HUES64 (cell line): ENCODE results near the gene NEGR1.
"Not testable (repeated sequence)": the region's sequence is repeated elsewhere in the genome, so short reads cannot be mapped to it uniquely, and the experiment has no call there.

Source experiments
- H3K27ac ChIP-seq: 2 replicates; pipeline ENCODE4 v1.7.0; 2013; ENCODE audit warnings: low read depth, low read length, inconsistent platforms
- H3K27me3 ChIP-seq: 2 replicates; pipeline ENCODE4 v1.6.1; 2013; ENCODE audit warnings: mild to moderate bottlenecking, low read length; ENCODE audit not compliant: insufficient read depth
- H3K36me3 ChIP-seq: 2 replicates; pipeline ENCODE4 v1.6.1; 2013; ENCODE audit warnings: mild to moderate bottlenecking, low read length; ENCODE audit not compliant: insufficient read depth
- H3K4me1 ChIP-seq: 2 replicates; pipeline ENCODE4 v1.6.1; 2013; ENCODE audit warnings: mild to moderate bottlenecking, low read length, moderate library complexity; ENCODE audit not compliant: insufficient read depth
- H3K4me3 ChIP-seq: 2 replicates; pipeline ENCODE4 v1.5.1; 2013; ENCODE audit warnings: mild to moderate bottlenecking, low read length, moderate library complexity
- H3K9ac ChIP-seq: 2 replicates; pipeline ENCODE4 v1.6.1; 2013; ENCODE audit warnings: mild to moderate bottlenecking, low read depth, low read length
- H3K9me3 ChIP-seq: 2 replicates; pipeline ENCODE4 v1.6.1; 2013; ENCODE audit warnings: low read depth, low read length; ENCODE audit not compliant: insufficient read depth
- whole genome bisulfite sequencing: fragments of 150-250, 120-280 bp; methylation state at CpG from one replicate; pipeline ENCODE4 v1.1.7; 2013; ENCODE audit warnings: missing lambda C conversion rate; 5-methylcytosine and 5-hydroxymethylcytosine counted together

NEGR1 gene

DNA sequence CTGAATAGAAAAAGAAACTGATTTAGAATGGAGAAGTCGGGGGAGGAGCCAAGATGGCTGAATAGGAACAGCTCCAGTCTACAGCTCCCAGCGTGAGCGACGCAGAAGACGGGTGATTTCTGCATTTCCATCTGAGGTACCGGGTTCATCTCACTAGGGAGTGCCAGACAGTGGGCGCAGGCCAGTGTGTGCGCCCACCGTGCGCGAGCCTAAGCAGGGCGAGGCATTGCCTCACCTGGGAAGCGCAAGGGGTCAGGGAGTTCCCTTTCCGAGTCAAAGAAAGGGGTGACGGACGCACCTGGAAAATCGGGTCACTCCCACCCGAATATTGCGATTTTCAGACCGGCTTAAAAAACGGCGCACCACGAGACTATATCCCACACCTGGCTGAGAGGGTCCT, 394.2 kb downstream of the NEGR1 start:
- H3K4me1 ChIP-seq, H3K9me3 ChIP-seq, H3K27me3 ChIP-seq, H3K9ac ChIP-seq, H3K36me3 ChIP-seq, H3K4me3 ChIP-seq, H3K27ac ChIP-seq: not testable (repeated sequence)
- 89% methylated on average over 23 of the region's 23 CpGs for WGBS

DNA sequence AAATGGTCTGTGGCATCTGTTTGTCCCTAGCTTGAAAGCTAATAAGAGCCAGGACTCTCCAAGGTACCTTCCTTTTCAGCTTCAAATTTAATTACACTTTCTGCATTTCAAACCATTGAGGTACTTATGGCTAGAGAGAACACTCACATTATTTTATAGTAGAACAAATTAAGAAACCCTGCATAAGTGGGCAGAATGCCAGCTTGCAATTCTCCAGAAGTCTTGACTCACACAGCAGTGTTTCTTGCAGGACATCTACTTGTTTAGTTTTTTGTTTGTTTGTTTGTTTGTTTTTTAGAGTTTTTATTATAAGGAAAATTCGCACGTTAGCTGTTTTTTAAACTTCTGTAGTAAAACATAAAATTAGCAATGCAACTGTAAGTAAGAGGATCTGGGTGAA, 397.2 kb downstream of the NEGR1 start:
- no peaks in the 10 kb centered on the region for H3K36me3 ChIP-seq
- peaks cover 4% of the 10 kb centered on the region; the same call in 1 of the 2 replicates for H3K4me1 ChIP-seq
- 95% methylated on average over 2 of the region's 2 CpGs for WGBS
- no peak overlapping the region for H3K27ac ChIP-seq
- H3K9me3 ChIP-seq, result no peaks in the 10 kb centered on the region
- no peak overlapping the region for H3K4me3 ChIP-seq
- H3K9ac ChIP-seq, result no peak overlapping the region
- H3K27me3 ChIP-seq, result no peaks in the 10 kb centered on the region

- Histone ChIP-seq H3K27me3 (no peaks in the 10 kb centered on the region), H3K9me3 (no peaks in the 10 kb centered on the region), H3K27ac (no peak overlapping the region), H3K36me3 (no peaks in the 10 kb centered on the region), H3K9ac (no peak overlapping the region), H3K4me3 (no peak overlapping the region), H3K4me1 (peaks cover 11% of the 10 kb centered on the region)
- 91% methylated on average over 2 of the region's 2 CpGs for WGBS
Observed at GRCh38 chr1:71882637-71883036, 399.7 kb downstream of the NEGR1 start.

DNA sequence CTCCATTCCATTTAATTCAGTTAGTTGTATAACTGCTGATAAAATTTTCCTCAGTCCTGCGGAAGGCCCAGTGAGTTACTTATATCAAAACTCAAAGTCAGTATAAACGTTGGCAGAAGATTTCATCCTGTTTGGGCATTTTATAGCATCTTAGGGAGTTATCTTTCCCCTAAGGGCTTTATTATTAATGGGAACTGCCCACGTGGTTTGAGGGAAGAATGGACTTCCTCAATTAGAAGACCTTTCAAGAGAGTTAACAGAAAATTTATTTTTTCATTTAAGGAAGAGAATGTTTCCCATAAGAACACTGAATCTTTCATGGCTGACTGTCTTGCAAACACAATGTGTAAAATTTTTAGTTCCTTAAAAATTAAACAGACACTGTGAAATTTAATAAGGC, 400.1 kb downstream of the NEGR1 start:
- no peaks in the 10 kb centered on the region for H3K27me3 ChIP-seq
- no peak overlapping the region for H3K9ac ChIP-seq
- H3K36me3 ChIP-seq, result no peaks in the 10 kb centered on the region
- whole genome bisulfite sequencing, result 100% methylated on average over 2 of the region's 3 CpGs
- H3K9me3 ChIP-seq, result no peaks in the 10 kb centered on the region
- no peak overlapping the region for H3K4me3 ChIP-seq
- H3K4me1 ChIP-seq, result peaks cover 11% of the 10 kb centered on the region
- H3K27ac ChIP-seq, result no peak overlapping the region

GRCh38 chr1:71881611-71882010, 400.7 kb downstream of the NEGR1 start:
- peaks cover 11% of the 10 kb centered on the region for H3K4me1 ChIP-seq
- no peak overlapping the region for H3K9ac ChIP-seq
- no peak overlapping the region for H3K4me3 ChIP-seq
- no peak overlapping the region for H3K27ac ChIP-seq
- H3K36me3 ChIP-seq, result no peaks in the 10 kb centered on the region
- H3K27me3 ChIP-seq, result no peaks in the 10 kb centered on the region
- no peaks in the 10 kb centered on the region for H3K9me3 ChIP-seq

DNA sequence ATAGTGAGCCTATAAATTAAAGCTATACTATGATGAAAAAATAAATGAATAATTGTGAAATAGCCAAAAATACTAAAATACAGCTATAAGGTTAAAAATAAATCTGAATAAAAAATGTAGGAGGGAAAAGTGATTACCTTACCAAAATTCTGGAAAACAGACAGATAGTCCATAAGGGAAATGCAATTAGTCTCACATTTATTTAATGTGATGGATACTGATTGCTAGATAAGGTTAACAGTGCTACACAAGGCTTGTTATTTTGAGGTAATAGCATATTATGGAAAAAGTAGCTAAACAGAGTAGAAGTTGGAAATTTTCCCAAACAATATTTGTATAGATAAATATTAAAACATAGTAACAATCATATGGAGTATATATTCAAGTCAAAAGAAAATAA, 413.0 kb downstream of the NEGR1 start:
- Histone ChIP-seq H3K4me3 (no peak overlapping the region), H3K36me3 (no peaks in the 10 kb centered on the region), H3K9ac (no peak overlapping the region), H3K9me3 (no peaks in the 10 kb centered on the region), H3K27me3 (no peaks in the 10 kb centered on the region), H3K27ac (no peak overlapping the region), H3K4me1 (no peaks in the 10 kb centered on the region)

DNA sequence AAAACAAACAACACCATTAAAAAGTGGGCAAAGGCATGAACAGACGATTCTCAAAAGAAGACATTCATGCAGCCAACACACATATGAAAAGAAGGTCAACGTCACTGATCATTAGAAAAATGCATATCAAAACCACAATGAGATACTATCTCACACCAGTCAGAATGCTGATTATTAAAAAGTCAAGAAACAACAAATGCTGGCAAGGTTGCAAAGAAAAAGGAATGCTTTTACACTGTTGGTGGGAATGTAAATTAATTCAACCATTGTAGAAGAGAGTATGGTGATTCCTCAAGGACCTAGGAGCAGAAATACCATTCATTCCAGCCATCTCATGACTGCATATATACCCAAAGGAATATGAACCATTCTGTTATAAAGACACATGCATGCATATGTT, 419.6 kb downstream of the NEGR1 start:
- H3K4me1 ChIP-seq, result peaks cover 6% of the 10 kb centered on the region; the same call in 1 of the 2 replicates
- no peak overlapping the region for H3K4me3 ChIP-seq
- no peaks in the 10 kb centered on the region for H3K27me3 ChIP-seq
- WGBS, result 81% methylated on average over 2 of the region's 2 CpGs
- no peaks in the 10 kb centered on the region for H3K9me3 ChIP-seq
- H3K36me3 ChIP-seq, result no peaks in the 10 kb centered on the region
- H3K27ac ChIP-seq, result no peak overlapping the region
- H3K9ac ChIP-seq, result no peak overlapping the region

- no peak overlapping the region for H3K4me3 ChIP-seq
- no peaks in the 10 kb centered on the region for H3K36me3 ChIP-seq
- H3K27me3 ChIP-seq, result no peaks in the 10 kb centered on the region
- no peaks in the 10 kb centered on the region for H3K9me3 ChIP-seq
- no peak overlapping the region for H3K27ac ChIP-seq
- H3K4me1 ChIP-seq, result peaks cover 9% of the 10 kb centered on the region; the same call in 1 of the 2 replicates
- H3K9ac ChIP-seq, result no peak overlapping the region
Observed at GRCh38 chr1:71861022-71861421, 421.3 kb downstream of the NEGR1 start.

DNA sequence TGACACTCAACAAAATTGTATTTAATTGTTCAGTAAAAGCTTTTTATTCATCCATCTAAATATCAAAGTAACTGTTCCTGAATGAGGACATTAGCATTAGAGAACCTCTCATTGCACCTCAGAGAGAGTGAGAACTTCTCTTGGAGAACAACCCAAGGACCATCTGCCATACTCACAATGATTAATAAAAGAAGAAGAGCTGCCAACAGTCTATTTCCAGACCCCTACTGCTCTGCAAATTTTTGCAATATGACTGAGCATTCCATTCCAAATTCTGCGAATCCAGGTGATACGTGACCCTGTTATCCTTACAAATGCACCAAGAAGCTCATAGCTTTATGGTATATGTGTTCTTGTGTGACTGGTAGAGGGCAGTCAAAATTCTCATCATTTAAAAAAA, 422.5 kb downstream of the NEGR1 start:
- peaks cover 9% of the 10 kb centered on the region; the same call in 1 of the 2 replicates for H3K4me1 ChIP-seq
- no peak overlapping the region for H3K4me3 ChIP-seq
- 86% methylated on average over 2 of the region's 2 CpGs for WGBS
- no peak overlapping the region for H3K9ac ChIP-seq
- H3K27ac ChIP-seq, result no peak overlapping the region
- no peaks in the 10 kb centered on the region for H3K9me3 ChIP-seq
- H3K36me3 ChIP-seq, result no peaks in the 10 kb centered on the region
- H3K27me3 ChIP-seq, result no peaks in the 10 kb centered on the region

DNA sequence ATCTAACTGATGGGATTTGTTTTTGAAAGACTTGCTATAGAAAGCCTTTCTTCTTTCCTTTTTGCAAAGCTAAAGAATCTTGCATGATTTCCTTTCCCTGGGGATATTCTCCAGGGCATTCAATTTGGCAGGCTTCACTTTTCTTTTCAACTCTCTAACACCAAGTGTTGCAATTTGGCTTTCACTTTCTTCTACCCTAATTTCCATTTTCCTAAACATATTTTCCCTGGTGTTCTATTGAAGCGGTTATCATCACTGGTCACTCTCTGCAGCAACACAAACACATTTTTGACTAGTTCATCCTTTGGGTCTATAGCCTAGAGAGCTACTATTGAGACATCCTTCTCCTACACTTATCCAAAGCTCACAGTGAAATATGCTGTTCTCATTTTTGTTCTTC, 424.5 kb downstream of the NEGR1 start:
- no peaks in the 10 kb centered on the region for H3K9me3 ChIP-seq
- H3K9ac ChIP-seq, result no peak overlapping the region
- 86% methylated on average over 1 of the region's 1 CpG for WGBS
- H3K36me3 ChIP-seq, result no peaks in the 10 kb centered on the region
- H3K4me3 ChIP-seq, result no peak overlapping the region
- peaks cover 9% of the 10 kb centered on the region; the same call in 1 of the 2 replicates for H3K4me1 ChIP-seq
- no peak overlapping the region for H3K27ac ChIP-seq
- no peaks in the 10 kb centered on the region for H3K27me3 ChIP-seq

DNA sequence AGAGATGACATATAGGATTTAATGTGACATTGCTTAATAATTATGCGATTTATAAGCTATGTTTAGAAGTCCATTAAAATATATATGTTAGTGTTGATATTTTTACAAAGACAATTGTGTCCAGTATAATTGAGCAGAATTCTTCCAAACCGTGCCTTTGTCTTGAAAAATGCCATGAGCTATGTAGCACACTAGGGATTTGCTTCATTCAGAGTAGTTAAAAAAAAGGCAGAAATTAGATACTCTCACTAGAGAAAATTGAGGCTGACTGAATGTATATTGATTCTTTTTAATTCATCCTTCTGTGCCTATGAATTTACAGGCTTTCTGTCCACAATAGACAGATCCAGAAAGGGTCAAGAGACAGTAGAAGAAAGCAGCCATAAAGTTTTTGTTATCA, 429.0 kb downstream of the NEGR1 start:
- Histone ChIP-seq H3K9me3 (no peaks in the 10 kb centered on the region), H3K4me3 (no peak overlapping the region), H3K36me3 (no peaks in the 10 kb centered on the region), H3K27me3 (no peaks in the 10 kb centered on the region), H3K9ac (no peak overlapping the region), H3K27ac (no peak overlapping the region), H3K4me1 (peaks cover 9% of the 10 kb centered on the region; the same call in 1 of the 2 replicates)
- 97% methylated on average over 2 of the region's 2 CpGs for WGBS

GRCh38 chr1:71850936-71851335, 431.4 kb downstream of the NEGR1 start:
- H3K27ac ChIP-seq, result no peak overlapping the region
- 80% methylated on average over 2 of the region's 3 CpGs for WGBS
- H3K36me3 ChIP-seq, result no peaks in the 10 kb centered on the region
- H3K4me1 ChIP-seq, result no peaks in the 10 kb centered on the region
- no peak overlapping the region for H3K9ac ChIP-seq
- no peak overlapping the region for H3K4me3 ChIP-seq
- no peaks in the 10 kb centered on the region for H3K9me3 ChIP-seq
- no peaks in the 10 kb centered on the region for H3K27me3 ChIP-seq
